ENCODE results near the gene ARRB1.

- TF ChIP-seq CTCF (IDR thresholded peaks at IDR 0.05) (no peak), POLR2A (IDR thresholded peaks at IDR 0.05) (no peak), POLR2AphosphoS5 (IDR thresholded peaks at IDR 0.05; ENCODE audit: insufficient read depth in 1 of 2, low read depth in 1 of 2) (no peak)
Measured at GRCh38 chr11:75320643-75321042, 30.8 kb downstream of the ARRB1 start.
